GM18498 (cell line): ENCODE data around the gene ASB18.

Experiments
- ATAC-seq: cut with Tn5 transposase; IDR thresholded peaks from one replicate; pipeline ENCODE4 v1.9.1; 2021; ENCODE audit warnings: mild to moderate bottlenecking, moderate library complexity; ENCODE audit not compliant: unreplicated experiment

Gene ASB18

DNA sequence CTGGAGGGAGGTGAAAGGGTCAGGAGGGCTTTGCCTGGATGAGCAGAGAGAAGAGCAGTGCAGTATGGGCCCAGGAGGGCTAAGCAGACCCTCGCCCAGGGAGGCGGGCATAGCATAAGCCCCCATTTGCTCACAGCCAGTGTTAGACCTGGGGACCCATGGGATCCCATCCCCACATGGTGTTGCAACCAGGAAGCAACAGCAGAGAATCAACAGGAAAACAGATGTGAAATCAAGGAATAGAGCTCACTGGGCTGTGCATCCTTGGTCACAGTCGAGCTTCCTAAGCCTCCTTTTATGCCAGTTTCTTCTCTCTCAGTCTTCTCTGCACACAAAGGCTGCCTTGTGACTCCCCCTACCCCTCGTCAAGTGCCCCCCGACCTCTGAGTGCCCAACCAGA, 19.9 kb downstream of the ASB18 start:
- ATAC-seq = no peak

DNA sequence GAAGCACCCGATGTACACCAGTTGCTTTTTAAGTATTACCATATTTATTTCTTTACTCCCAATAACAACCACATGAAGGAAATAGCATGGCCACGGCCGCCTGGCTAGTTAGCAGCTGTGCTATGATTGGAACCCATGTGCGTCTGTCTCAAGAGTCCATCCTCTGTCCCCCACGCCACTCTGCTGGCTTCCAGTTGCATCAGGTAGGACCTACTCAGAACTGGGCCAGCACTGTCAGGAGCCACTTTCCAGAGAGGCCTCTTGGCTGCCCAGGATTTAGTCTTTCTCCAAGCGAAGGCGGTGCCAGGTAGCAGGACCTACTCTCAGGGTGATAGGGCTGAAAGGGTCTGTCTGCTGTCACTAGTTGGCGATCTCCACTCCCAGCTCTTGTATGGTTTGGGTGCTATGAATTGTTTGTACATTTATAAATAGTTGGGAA, 22.1 kb downstream of the ASB18 start:
- ATAC-seq = no peak

DNA sequence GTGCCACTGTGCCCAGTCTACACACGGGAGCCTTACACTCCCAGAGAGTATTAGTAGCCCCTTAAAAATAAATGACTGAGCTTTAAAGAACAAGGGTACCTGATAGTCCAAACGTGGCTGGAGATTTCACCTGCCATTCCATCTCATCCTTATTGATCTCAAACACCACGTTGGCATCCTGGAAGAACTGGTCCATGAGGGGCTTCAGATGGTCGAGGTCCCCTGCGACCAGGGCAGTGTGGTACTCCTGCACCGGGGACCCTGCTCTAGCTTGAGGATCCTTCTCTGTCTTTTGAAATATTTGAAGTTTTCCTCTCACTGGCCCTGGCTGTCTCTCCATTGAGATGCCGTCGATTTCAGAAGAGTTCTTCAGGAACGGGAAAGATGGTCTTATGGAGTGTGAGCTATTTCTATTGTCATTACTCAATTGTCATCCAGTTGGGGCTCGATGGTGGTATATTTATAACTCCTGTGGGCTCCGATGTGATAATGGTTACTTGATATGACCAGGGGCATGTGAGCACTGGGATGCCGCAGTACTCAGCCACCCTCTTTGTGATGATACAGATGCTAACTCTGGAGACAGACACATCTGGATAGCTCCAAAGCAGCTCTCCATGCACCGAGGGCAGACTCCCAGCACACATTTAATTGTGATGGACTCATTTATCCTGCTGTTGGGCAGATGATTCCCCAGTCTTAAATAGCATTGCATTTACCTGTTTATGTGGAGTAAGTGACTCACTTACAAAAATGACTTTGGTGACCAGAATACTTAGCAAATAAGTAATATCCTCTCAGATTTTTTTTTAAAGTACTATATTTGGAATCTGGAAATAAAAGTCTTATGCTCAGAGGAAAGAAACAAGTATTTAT, 22.8 kb downstream of the ASB18 start:
- ATAC-seq = no peak

DNA sequence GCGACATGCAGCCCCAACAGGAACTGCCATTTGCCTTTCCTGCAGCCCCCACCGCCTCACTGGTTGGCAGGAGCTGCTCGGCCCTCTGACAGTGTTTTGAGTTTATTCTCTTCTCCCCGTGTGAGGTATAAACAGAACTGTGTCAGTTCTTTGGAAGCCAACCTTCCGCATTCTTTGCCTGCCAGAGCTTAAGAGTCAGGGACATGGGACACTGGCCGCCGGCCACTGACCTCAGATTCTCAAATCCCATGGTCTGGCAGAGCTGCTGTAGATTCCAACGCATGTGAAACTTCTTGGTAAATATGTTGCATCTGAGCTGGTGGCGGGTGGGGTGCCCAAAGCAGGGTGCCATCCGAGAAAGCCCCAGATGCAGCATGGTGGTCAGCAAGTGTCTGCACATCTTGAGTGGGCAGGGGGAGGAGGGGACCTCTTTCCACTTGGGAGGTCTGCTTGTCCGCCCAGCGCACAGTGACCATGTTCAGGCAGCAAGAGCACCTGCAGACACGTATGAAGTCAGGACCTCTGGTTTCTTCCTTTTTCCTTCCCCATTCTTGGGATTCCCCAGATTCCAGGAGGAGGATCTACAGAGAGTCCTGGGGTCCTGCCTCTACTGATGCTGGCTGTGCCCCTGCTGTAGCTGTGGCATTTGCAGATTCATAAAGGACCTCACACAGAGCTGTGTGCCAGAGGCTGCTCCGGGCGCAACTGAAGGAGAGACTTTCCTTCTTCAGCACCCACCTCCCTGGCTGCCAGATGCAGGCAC, 23.8 kb downstream of the ASB18 start:
- ATAC-seq = no peak

DNA sequence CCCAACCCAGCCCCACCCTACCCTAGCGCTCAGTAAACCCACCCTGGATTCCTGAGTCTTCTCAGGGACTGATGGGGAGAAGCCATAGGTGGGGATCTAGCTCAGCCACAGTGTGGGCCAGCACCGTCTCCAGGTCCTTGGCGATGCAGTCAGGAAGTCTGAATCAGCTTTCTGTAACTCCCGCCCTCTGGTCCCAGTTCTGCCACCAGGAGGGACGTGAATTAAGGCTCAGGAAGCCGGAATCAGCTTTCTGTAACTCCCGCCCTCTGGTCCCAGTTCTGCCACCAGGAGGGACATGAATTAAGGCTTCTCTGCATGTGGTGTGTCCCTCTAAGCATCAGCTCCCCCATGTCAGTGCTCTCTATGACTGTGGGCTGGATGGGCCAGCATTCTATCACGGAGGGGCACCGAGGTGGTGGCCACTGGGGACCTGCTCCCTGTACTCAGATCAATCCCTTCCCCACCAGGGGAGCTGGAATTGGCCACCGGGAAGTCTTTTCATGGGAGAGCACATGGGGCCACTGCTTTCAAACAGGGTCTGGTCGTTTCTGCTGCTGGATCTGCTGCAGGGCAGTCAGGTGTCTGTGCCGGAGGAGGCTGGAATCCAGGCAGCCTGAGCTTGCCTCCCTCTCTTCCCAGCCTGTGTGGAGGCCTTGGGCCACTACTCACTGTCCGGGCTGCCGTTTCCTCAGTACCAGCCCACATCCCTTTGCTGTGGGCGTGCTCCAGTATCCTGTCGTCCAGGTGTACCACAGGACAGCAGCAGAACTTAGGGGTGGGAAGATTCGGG, 24.7 kb downstream of the ASB18 start:
- no peak for ATAC-seq

DNA sequence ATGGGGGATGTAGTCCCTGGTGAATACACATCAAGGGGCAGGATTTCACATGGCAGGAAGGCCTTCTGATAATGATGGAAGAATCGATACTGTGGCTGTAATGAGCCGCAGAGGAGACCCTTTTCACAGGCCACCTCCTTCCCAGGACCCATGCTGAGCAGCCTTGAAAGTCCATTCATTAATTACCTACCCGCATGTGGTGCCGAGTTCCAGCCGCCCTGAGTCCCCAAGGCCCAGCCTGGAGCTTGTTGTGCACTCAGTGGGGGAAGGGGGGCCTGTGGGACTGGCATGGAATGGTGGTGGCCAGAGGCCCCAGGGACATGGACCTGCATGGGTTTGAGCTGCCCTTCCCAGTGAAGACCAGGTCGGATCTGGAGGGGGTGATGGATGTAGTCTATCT, 25.5 kb downstream of the ASB18 start:
- ATAC-seq = no peak

DNA sequence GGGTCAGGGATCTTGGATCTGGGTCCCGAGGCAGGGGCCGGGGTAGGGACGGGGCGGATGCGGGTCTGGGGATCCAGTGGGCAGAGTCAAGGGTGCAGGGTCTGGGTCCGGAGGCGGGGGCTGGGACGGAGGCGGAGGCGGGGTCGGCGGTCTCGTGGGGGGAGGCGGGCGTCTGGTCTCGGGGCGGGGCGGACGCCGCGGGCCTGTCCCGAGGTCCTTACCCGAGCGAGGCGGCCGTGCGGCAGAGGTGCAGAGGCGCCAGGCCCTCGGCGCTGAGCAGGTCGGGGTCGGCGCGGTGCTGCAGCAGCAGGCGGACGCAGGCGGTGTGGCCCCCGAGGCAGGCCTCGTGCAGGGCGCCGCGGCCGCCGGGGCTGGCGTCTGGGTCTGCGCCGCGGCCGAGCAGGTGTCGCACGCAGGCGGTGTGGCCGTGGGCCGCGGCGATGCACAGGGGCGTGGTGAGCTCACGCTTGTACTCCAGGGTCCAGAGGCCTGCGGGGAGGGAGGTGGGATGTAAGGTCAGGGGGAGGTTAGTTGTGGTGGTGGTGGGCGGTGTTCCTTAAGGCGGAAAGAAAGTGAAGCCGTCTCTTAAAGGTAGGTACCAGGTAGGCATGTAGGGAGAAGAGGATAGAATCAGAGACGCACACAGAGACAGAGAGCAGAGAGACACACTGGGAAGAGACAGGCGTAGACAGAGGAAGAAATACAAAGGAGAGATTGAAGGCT, 26.6 kb downstream of the ASB18 start:
- no peak for ATAC-seq

DNA sequence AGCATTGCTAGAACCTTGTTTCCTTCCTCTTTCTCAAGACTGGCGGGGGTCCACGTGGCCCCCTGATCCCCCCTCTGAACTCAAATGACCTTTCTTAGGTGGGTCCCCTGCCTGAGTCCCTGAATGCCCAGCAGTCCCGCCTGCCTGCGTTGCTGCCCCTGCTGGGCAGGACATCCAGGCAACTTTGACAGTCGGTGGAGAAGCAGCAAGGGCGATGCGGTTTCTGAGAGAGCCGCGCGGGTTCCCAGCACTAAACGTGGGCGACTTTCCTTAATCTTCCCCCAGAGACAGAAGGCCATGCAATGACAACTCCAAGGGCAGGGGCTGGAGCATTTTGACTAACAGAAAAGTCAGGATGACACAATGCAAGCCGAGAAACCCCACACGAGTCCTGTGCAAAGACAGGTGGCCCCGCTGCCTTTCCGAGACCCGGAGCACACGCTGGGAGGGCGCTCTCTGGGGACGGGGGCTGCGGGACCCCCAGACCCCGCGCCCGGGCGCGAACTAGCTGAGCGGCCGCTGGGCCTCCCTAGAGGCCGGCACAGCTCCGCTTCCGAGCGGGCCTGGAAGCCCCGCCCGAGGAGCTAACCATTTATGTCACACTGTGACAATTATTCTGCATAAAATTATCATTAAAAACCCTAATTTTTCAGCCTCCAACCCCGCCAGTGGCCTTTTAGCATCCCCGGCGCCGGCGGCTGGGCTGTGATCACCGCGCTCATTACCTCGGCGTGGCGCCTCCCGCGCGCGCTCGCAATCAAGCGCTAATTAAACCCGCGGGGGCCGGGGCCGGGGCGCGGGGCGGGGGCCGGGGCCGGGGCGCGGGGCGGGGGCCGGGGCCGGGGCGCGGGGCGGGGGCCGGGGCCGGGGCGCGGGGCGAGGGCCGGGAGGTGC, 27.4 kb downstream of the ASB18 start:
- ATAC-seq = no peak

DNA sequence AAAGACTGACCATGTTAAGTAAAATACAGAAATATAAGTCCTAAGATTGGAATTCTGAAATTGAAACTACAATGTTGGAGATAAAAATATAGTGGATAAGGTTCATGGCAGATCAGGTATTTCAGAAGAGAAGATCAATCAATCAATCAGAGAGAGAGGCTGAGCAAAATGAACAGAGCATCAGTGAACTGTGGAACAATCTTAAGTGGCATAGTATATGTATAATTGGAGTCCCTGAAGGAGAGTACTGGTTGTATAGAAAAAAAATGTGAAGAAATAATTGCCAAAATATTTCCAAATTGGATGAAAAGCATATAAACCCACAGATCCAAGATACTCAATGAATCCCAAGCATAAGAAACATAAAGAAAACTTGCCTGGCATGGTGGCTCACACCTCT, 35.0 kb downstream of the ASB18 start:
- no peak for ATAC-seq

DNA sequence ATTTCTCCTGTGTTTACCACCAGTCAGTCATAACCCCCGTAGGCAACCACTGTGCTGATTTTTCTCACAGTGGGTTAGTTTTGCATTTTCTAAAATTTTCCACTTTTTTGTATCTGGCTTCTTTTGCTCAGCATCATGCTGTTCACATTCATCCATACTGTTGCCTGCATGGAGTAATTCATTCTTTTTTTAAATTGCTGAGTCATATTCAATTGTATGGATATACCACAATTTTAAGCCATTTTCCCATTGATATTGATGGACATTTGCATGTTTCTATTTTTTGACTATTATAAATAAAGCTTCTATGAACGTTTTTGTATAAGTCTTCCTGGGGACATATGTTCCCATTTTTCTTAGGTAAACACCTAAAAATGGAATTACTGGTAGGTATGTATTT, 40.5 kb downstream of the ASB18 start:
- no peak for ATAC-seq

DNA sequence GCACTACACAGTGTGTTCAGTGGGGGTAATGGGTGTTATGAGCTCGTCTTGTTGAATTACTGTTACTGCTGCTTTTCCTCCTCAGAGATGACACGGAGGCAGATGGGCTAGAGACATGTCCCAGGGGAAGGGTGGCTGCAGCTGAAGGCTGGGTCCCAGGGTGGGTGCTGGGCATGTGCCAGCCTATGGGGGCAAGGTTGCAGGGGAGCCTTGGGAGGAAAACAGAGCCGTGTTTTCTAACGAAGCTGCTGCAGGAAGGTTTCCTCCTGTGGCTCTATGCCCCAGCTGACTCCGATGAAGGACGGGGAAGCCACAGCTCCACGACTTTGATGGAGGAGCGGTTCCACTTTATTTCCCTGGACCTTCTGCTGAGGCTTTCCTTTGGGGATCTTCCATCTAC, 42.4 kb downstream of the ASB18 start:
- no peak for ATAC-seq

DNA sequence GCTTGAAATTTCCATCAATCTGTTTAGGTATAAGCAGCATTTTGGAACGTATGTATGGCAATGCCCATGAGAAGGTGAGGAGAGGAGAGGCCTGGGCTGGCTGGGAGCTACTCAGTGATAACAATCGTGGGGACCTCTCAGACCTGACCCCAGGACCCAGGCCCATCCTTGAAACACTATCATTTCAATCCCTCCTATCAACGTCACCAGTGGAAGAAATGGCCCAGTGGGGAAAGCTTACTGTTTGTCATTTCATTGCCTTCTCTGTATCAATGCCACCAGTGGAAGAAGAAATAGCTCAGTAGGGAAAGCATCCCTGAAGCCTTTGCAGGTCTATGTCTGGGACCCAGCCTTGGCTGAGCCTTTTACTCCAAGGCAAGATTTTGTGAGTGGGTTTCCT, 44.8 kb downstream of the ASB18 start:
- ATAC-seq = no peak

DNA sequence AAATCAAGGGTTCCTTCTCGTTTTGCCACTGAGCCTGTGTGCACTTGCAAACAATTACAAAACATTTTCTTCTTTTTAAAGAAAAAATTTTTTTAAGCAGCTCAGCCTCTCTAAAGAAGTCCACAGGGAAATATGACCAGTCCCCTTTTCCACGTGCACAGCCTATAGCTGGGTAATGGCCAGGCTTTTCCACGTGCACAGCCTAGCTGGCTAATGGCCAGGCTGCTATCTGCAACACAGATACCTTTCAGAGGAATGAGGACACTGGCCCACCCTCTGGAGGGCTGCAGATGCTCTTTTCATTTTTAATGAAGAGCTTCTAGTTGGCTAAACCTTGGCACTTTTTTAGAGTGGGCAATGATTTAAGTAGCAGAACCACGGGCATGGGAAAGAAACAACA, 46.3 kb downstream of the ASB18 start:
- ATAC-seq = no peak

DNA sequence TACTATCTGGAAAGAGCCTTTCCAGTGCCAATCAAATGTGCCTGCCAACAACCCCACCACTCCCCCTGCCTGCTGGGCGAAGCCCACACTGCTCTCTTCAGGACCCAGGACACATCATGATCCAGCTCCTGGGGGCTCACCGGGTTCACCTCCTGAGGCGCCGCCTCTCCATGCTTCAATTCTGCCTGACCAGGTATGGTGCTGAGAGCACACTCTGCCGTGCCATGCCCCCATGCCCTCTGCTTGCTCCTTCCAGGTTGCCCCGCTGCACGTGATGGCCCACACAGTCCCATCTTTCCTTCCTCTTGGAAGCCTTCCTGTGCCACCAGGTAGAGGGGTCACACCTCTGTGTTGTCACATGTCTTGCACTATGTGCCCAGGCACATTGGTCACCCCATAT, 47.5 kb downstream of the ASB18 start:
- ATAC-seq = no peak

DNA sequence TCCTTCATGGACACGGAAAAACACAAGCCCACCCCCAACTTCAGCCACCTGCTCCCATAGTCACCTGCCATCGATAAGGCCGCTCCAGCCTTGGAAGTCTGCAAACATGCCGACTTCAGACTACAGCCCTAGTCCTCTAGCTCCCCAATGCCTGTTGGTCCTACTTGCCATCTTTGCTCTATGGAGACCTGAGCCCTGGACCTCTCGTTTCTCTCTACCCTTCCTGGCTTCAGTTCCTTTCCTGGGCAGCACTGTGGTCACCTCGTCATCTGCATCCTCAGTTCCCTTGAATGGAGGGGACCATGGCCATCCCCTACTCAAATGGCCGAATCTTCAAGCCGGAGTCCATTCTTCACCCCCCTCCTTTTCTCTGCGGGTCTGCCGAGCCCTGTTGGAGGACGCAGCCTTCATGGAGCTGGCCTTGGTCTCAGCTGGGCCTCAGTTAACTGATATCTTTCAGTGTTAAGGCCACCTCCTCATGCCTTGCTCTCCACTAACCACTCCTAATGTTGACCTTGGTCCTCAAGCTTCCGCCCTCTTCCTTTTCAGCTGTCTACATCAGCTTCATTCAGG, 48.4 kb downstream of the ASB18 start:
- no peak for ATAC-seq

DNA sequence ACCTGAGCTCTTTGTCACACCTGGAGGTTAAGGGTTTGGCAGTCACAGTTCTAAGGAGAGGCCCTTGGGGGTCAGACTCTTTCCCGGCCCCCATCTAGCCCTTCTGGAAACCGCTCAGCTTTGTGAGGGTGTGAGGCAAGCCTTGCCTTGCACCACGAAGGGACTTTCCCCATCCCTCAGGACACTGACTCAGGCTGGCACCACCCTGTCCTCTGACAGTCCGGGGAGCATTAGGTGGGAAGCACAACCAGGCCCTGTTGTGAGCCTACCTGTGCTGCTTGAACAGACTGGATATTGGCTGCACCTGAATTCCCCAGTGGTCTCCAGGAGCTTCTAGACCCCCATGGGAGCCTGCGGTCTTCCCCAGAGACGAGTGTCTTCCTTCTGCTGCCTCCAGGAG, 49.0 kb downstream of the ASB18 start:
- ATAC-seq = no peak

DNA sequence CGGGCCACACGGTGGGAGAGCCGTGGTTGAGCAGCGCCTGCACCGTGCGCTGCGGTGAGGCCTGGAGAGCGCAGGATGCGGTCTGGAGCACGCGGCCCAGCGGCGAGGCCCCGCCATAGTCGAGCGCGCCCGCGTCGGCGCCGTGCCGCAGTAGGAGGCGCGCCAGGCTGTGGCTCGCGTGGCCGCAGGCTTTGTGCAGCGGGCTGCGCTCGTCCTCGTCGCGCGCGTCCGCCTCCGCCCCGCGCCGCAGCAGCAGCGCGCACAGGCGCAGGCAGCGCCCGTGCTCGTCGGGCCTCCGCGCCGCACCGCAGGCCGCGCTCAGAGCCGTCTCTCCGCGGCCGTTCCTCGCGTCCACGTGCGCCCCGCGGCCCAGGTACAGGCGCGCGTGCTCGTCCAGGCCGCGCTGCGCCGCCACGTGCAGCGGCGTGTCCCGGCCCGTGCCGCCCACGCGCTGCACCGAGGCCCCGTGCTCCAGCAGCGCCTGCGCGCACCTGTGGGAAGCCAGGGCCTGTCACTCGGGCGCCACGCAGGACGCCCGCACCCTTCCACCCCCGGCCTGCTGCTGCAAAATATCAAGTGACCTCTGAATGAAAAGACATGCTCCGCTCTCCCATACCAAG, 49.7 kb downstream of the ASB18 start:
- no peak for ATAC-seq

DNA sequence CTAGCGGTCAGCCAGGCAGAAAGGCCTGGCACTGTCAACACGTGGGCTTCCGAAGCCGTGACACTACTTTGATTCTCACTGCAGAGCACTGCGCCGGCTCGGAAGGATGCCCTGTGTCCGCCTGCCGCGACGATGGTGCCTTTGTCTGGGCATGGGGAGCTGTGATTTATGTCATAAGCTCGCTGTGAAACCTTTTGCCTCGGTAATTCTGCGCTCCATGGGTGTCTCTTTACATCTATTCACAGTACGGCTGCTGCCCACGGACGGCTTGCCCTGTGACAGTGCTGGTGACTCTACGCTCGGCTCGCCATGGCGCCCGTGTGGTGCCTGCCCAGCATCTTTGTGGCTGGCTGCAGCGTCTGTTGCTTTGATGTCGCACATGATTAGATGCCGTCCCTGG, 52.9 kb downstream of the ASB18 start:
- ATAC-seq = no peak

DNA sequence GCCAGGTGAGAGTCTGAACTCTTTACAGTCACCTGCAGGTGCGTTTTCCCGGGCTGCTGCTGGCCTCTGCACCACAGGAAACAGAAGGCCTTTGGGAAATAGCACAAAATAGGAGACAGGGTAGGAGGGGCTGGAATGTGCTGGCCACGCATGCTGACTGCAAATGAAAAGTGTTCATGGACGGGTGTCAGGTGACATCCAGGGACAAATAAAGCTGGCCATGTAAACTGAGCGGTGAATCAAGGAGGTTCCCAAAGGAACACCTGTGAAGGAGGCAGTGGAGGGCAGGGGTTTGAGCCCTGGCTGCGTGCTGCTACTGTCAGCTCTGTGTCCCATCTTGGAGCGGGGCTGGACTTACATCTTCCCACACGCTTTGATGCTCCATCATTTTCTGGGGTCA, 53.7 kb downstream of the ASB18 start:
- ATAC-seq = no peak
